H1 (cell line): ENCODE results near the gene IL1RAPL1. TPM values are rescaled to one million over a fixed set of nuclear protein-coding genes. Genes with fewer than 3 reads are reported as not detected.

Source experiments
- CTCF ChIA-PET: fragments of 300-600 bp; sonication (Branson Sonifier 250); formaldehyde crosslinking; loops from one replicate; lab custom pipeline; 2021; ENCODE audit not compliant: partially characterized antibody; lab: Charles Lee
- POLR2A ChIA-PET: fragments of 300-600 bp; sonication (Branson Sonifier 250); formaldehyde crosslinking; loops from one replicate; lab custom pipeline; 2021; ENCODE audit warnings: inconsistent platforms; ENCODE audit not compliant: partially characterized antibody; lab: Charles Lee
- DNase-seq, 2 experiments: peaks; one replicate each; pipeline versions ENCODE4 v3.0.0 to v3.0.0-alpha.2; 2010 to 2022; ENCODE audit warnings: low spot score in 2 of 2, low read depth in 1 of 2, mixed read lengths in 1 of 2
- FAIRE-seq: peaks from 2 replicates; lab custom pipeline; 2011; peaks lifted over from hg19 to GRCh38; lab: Jason Lieb, UNC
- H2AFZ ChIP-seq: 2 replicates; pipeline ENCODE4 v1.8.1; 2012; ENCODE audit warnings: low read length, inconsistent platforms
- H2AK5ac ChIP-seq: 2 replicates; pipeline ENCODE4 v1.6.1; 2013; ENCODE audit warnings: low read depth, low read length
- H2BK120ac ChIP-seq: replicated peaks from 2 replicates; pipeline ENCODE3; 2013; ENCODE audit warnings: low read depth, low read length, inconsistent platforms
- H2BK12ac ChIP-seq: 2 replicates; pipeline ENCODE4 v1.6.1; 2013; ENCODE audit warnings: low read depth, low read length
- H2BK15ac ChIP-seq: 2 replicates; pipeline ENCODE4 v1.6.1; 2013; ENCODE audit warnings: low read length
- H2BK20ac ChIP-seq: 2 replicates; pipeline ENCODE4 v1.6.1; 2013; ENCODE audit warnings: low read length
- H2BK5ac ChIP-seq: 2 replicates; pipeline ENCODE4 v1.6.1; 2013; ENCODE audit warnings: low read depth, low read length
- H3K14ac ChIP-seq: 2 replicates; pipeline ENCODE4 v1.6.1; 2013; ENCODE audit warnings: inconsistent platforms; ENCODE audit not compliant: insufficient read length
- H3K18ac ChIP-seq: 2 replicates; pipeline ENCODE4 v1.6.1; 2013; ENCODE audit warnings: low read length; ENCODE audit errors: extremely low read depth
- H3K23ac ChIP-seq: 2 replicates; pipeline ENCODE4 v1.6.1; 2013; ENCODE audit warnings: inconsistent platforms; ENCODE audit not compliant: insufficient read length
- H3K23me2 ChIP-seq: 2 replicates; pipeline ENCODE4 v1.6.1; 2013; ENCODE audit warnings: low read depth, low read length
- H3K27ac ChIP-seq: 2 replicates; pipeline ENCODE4 v1.6.1; 2011; ENCODE audit warnings: low read depth, low read length, inconsistent platforms
- H3K27me3 ChIP-seq, 4 experiments: replicated peaks in 1 of 4; 1 replicate in 1 of 4; 2 replicates in 3 of 4; pipeline versions ENCODE4 v1.6.1 to v1.8.1; 2011 to 2013; ENCODE audit warnings: low read length in 3 of 4, mild to moderate bottlenecking in 3 of 4, inconsistent platforms in 2 of 4, mixed read lengths in 2 of 4, moderate library complexity in 1 of 4; ENCODE audit not compliant: control insufficient read depth in 3 of 4, insufficient read depth in 3 of 4; ENCODE audit errors: extremely low read depth in 1 of 4
- H3K36me3 ChIP-seq, 4 experiments: 2 replicates each; pipeline versions ENCODE4 v1.6.1 to v1.8.1; 2011 to 2013; ENCODE audit warnings: mild to moderate bottlenecking in 4 of 4, low read length in 3 of 4, moderate library complexity in 2 of 4, control low read depth in 1 of 4, inconsistent platforms in 1 of 4; ENCODE audit not compliant: insufficient read depth in 4 of 4, control insufficient read depth in 2 of 4
- H3K4ac ChIP-seq: replicated peaks from 2 replicates; pipeline ENCODE3; 2013; ENCODE audit warnings: low read length, low read depth, mixed read lengths, inconsistent platforms; ENCODE audit not compliant: insufficient read length
- H3K4me1 ChIP-seq, 4 experiments: replicated peaks in 1 of 4; 1 replicate in 1 of 4; 2 replicates in 3 of 4; pipeline versions ENCODE4 v1.6.1 to v1.8.1; 2011 to 2013; ENCODE audit warnings: low read length in 3 of 4, inconsistent platforms in 2 of 4, mixed read lengths in 1 of 4; ENCODE audit not compliant: insufficient read depth in 4 of 4, control insufficient read depth in 3 of 4
- H3K4me2 ChIP-seq, 2 experiments: 2 replicates each; pipeline versions ENCODE4 v1.6.1 to v1.8.1; 2011 to 2013; ENCODE audit warnings: low read depth in 2 of 2, low read length in 2 of 2, control low read depth in 1 of 2, inconsistent platforms in 1 of 2, mild to moderate bottlenecking in 1 of 2; ENCODE audit not compliant: insufficient read depth in 1 of 2
- H3K4me3 ChIP-seq, 4 experiments: fragments of 200-600, 300-600 bp in 1 of 4; sonication (generic), shearing (Covaris generic), sonication (Bioruptor Twin) in 1 of 4; 2 replicates each; pipeline versions ENCODE4 v1.5.1 to v1.8.1; 2011 to 2016; ENCODE audit warnings: low read length in 4 of 4, low read depth in 3 of 4, control low read depth in 2 of 4, inconsistent platforms in 2 of 4, mild to moderate bottlenecking in 2 of 4, mixed read lengths in 1 of 4, moderate library complexity in 1 of 4; ENCODE audit not compliant: insufficient read depth in 2 of 4; ENCODE audit errors: extremely low read depth in 1 of 4
- H3K56ac ChIP-seq: replicated peaks from 2 replicates; pipeline ENCODE3; 2013; ENCODE audit warnings: low read depth, mild to moderate bottlenecking, mixed read lengths, low read length, inconsistent platforms; ENCODE audit not compliant: insufficient read length
- H3K79me1 ChIP-seq: 2 replicates; pipeline ENCODE4 v1.6.1; 2013; ENCODE audit warnings: low read depth, low read length, control low read depth
- H3K79me2 ChIP-seq, 2 experiments: 2 replicates each; pipeline versions ENCODE4 v1.6.1 to v1.8.1; 2012 to 2013; ENCODE audit warnings: low read length in 2 of 2, mild to moderate bottlenecking in 2 of 2, inconsistent platforms in 1 of 2; ENCODE audit not compliant: insufficient read depth in 2 of 2, control insufficient read depth in 1 of 2
- H3K9ac ChIP-seq, 4 experiments: replicated peaks in 1 of 4; 1 replicate in 1 of 4; 2 replicates in 3 of 4; pipeline versions ENCODE4 v1.6.1 to v1.8.1; 2011 to 2013; ENCODE audit warnings: low read depth in 3 of 4, low read length in 3 of 4, control low read depth in 2 of 4, mild to moderate bottlenecking in 2 of 4, moderate library complexity in 2 of 4, inconsistent platforms in 1 of 4; ENCODE audit errors: extremely low read depth in 1 of 4
- H3K9me3 ChIP-seq, 2 experiments: 2 replicates each; pipeline versions ENCODE4 v1.6.1 to v1.8.1; 2012 to 2013; ENCODE audit warnings: mild to moderate bottlenecking in 2 of 2, moderate library complexity in 2 of 2, control low read depth in 1 of 2, inconsistent platforms in 1 of 2, low read depth in 1 of 2, low read length in 1 of 2, mixed read lengths in 1 of 2; ENCODE audit not compliant: insufficient read depth in 2 of 2
- H4K20me1 ChIP-seq, 2 experiments: replicated peaks in 1 of 2; 2 replicates each; pipeline versions ENCODE3 to v1.8.1; 2011 to 2013; ENCODE audit warnings: inconsistent platforms in 2 of 2, low read length in 2 of 2, mild to moderate bottlenecking in 1 of 2; ENCODE audit not compliant: insufficient read depth in 2 of 2, control insufficient read depth in 1 of 2
- H4K5ac ChIP-seq: 2 replicates; pipeline ENCODE4 v1.6.1; 2013; ENCODE audit warnings: low read length, low read depth, mixed read lengths, inconsistent platforms; ENCODE audit not compliant: insufficient read length
- H4K8ac ChIP-seq: 2 replicates; pipeline ENCODE4 v1.8.0; 2013; ENCODE audit warnings: mild to moderate bottlenecking, moderate library complexity, low read length, inconsistent platforms; ENCODE audit not compliant: insufficient read depth; ENCODE audit errors: extremely low read depth
- H4K91ac ChIP-seq: replicated peaks from 2 replicates; pipeline ENCODE3; 2013; ENCODE audit warnings: low read length, mixed read lengths, inconsistent platforms; ENCODE audit not compliant: insufficient read length
- CBX5 ChIP-seq: fragments of 300-800, 300-1000 bp; sonication (generic); IDR thresholded peaks from 2 replicates; pipeline ENCODE4 v1.7.1; 2016; ENCODE audit warnings: antibody characterized with exemption, low read length, low read depth
- CBX8 ChIP-seq: fragments of 300-800, 300-1000 bp; sonication (generic); IDR thresholded peaks from 2 replicates; pipeline ENCODE4 v1.7.1; 2016; ENCODE audit warnings: low read depth, low read length, borderline replicate concordance
- CHD2 ChIP-seq: IDR thresholded peaks from 2 replicates; pipeline ENCODE4 v1.6.1; 2012; ENCODE audit warnings: low read length, improper control_type of control experiment
- CTCF ChIP-seq, 3 experiments: IDR thresholded peaks; 1 replicate in 2 of 3; 2 replicates in 1 of 3; pipeline versions ENCODE4 v1.5.1 to v1.6.1; 2011; ENCODE audit warnings: low read length in 3 of 3, mild to moderate bottlenecking in 3 of 3, inconsistent platforms in 2 of 3, low read depth in 1 of 3, moderate library complexity in 1 of 3; ENCODE audit not compliant: insufficient read depth in 1 of 3; ENCODE audit errors: control extremely low read depth in 1 of 3
- JUND ChIP-seq: IDR thresholded peaks from 2 replicates; pipeline ENCODE4 v1.6.1; 2011; ENCODE audit warnings: mild to moderate bottlenecking, improper control_type of control experiment, low read length
- RAD21 ChIP-seq, 2 experiments: IDR thresholded peaks in 1 of 2; conservative IDR thresholded peaks in 1 of 2; 2 replicates each; pipeline ENCODE4 v1.6.1; 2011; ENCODE audit warnings: low read depth in 2 of 2, low read length in 2 of 2, improper control_type of control experiment in 1 of 2, inconsistent platforms in 1 of 2, mild to moderate bottlenecking in 1 of 2, moderate library complexity in 1 of 2
- RBBP5 ChIP-seq: IDR thresholded peaks from 2 replicates; pipeline ENCODE4 v1.7.1; 2012; ENCODE audit warnings: low read depth, mild to moderate bottlenecking, inconsistent platforms, low read length, moderate library complexity, borderline replicate concordance
- SIN3A ChIP-seq, 2 experiments: IDR thresholded peaks in 1 of 2; conservative IDR thresholded peaks in 1 of 2; 2 replicates each; pipeline ENCODE4 v1.6.1; 2011 to 2012; ENCODE audit warnings: low read length in 2 of 2, improper control_type of control experiment in 1 of 2, low read depth in 1 of 2, mild to moderate bottlenecking in 1 of 2
- SIRT6 ChIP-seq: IDR thresholded peaks from one replicate; pipeline ENCODE4 v1.7.1; 2012; ENCODE audit warnings: low read length, inconsistent platforms
- SP1 ChIP-seq: IDR thresholded peaks from 2 replicates; pipeline ENCODE4 v1.6.1; 2011; ENCODE audit warnings: low read depth, low read length
- SRF ChIP-seq: IDR thresholded peaks from 2 replicates; pipeline ENCODE4 v1.6.1; 2011; ENCODE audit warnings: mild to moderate bottlenecking, low read depth, low read length, moderate library complexity
- TCF12 ChIP-seq: IDR thresholded peaks from 2 replicates; pipeline ENCODE4 v1.6.1; 2011; ENCODE audit warnings: low read depth, mild to moderate bottlenecking, low read length
- ZNF274 ChIP-seq: IDR thresholded peaks from 2 replicates; pipeline ENCODE4 v1.7.0; 2012; ENCODE audit warnings: low read length, borderline replicate concordance; ENCODE audit errors: extremely low read depth
- polyA plus RNA-seq, 7 experiments: library from polyadenylated mRNA; depleted of rRNA in 3 of 7; stranded (reverse) in 5 of 7; unstranded in 2 of 7; fragments of >200 nt in 5 of 7; fragments of 200-250 nt in 2 of 7; gene quantifications; 1 replicate in 5 of 7; 2 replicates in 1 of 7; 4 replicates in 1 of 7; pipeline versions ENCODE4 v1.2.1 to v1.2.3, GENCODE V29; 2011 to 2013; ENCODE audit warnings: missing spikeins in 2 of 7, mixed read lengths in 2 of 7
- total RNA-seq: library from RNA; stranded (reverse); fragmentation: NEBNext Ultra II Directional; extraction: Animal tissue kit (Norgen Biotek cat#: 25700); gene quantifications from 2 replicates; pipeline ENCODE4 v1.2.1, GENCODE V29; 2021

Gene IL1RAPL1
- total and polyA plus RNA-seq, 2 of the 8 experiments (the other 6 are each of a cell fraction or from before 2014, with no cell fraction given) = 0.11 to 0.35 TPM

- Histone ChIP-seq H2BK20ac (no peak overlapping the region), H4K20me1 (no peaks in the 10 kb centered on the region), H2BK12ac (no peak overlapping the region), H3K79me2 (no peaks in the 10 kb centered on the region), H3K79me1 (no peaks in the 10 kb centered on the region), H2AK5ac (no peak overlapping the region), H4K5ac (no peak overlapping the region), H3K9ac (no peak overlapping the region), H2BK120ac (no peak overlapping the region), H3K9me3 (no peaks in the 10 kb centered on the region), H3K56ac (no peak overlapping the region), H3K14ac (no peak overlapping the region), H3K23me2 (no peaks in the 10 kb centered on the region), H3K4ac (no peak overlapping the region), H3K27ac (no peak overlapping the region), H3K36me3 (no peaks in the 10 kb centered on the region), H4K8ac (no peak overlapping the region), H3K18ac (no peak overlapping the region), H4K91ac (no peak overlapping the region), H3K27me3 (no peaks in the 10 kb centered on the region), H3K4me1 (no peaks in the 10 kb centered on the region), H3K4me3 (no peak overlapping the region), H3K4me2 (no peak overlapping the region), H3K23ac (no peak overlapping the region), H2BK5ac (no peak overlapping the region), H2BK15ac (no peak overlapping the region), H2AFZ (no peak overlapping the region)
- POLR2A ChIA-PET = no interaction called here
- FAIRE-seq = no peak
- CTCF ChIA-PET = no interaction called here
- DNase-seq = no peak
- TF ChIP-seq SIN3A (conservative IDR thresholded peaks at IDR 0.05 in 1 of 2, IDR thresholded peaks at IDR 0.05 in 1 of 2; ENCODE audit: low read depth in 1 of 2, low read length in 2 of 2) (no peak), SP1 (no peak), CTCF (IDR thresholded peaks at IDR 0.05; ENCODE audit: control extremely low read depth in 1 of 3, insufficient read depth in 1 of 3, low read depth in 1 of 3, low read length in 3 of 3) (no peak), TCF12 (no peak), CHD2 (no peak), SRF (no peak), RAD21 (IDR thresholded peaks at IDR 0.05 in 1 of 2, conservative IDR thresholded peaks at IDR 0.05 in 1 of 2; ENCODE audit: low read depth in 2 of 2, low read length in 2 of 2) (no peak), ZNF274 (no peak), CBX5 (no peak), SIRT6 (no peak), CBX8 (no peak), RBBP5 (no peak), JUND (no peak)
These were observed 761.0 kb downstream of the IL1RAPL1 start for GRCh38 chrX:29348288-29348687.
